HepG2 (cell line): Measurements from ENCODE around the gene ARID3C. TPM values are rescaled to one million over a fixed set of nuclear protein-coding genes. Genes with fewer than 3 reads are reported as not detected.
A peak's percentile ranks its signal among the peaks of the same experiment; 100 is the strongest.

Source experiments
- AFF4 ChIP-seq: sonication (generic); formaldehyde crosslinking; IDR thresholded peaks from 2 replicates; pipeline ENCODE4 v1.4.0; 2020; ENCODE audit warnings: missing genetic modification reagents
- CC2D1A ChIP-seq: sonication (generic); formaldehyde crosslinking; IDR thresholded peaks from 2 replicates; pipeline ENCODE4 v1.8.1; 2023; ENCODE audit warnings: mild to moderate bottlenecking, missing genetic modification reagents
- CREM ChIP-seq, 2 experiments: sonication (generic) in 1 of 2; formaldehyde crosslinking in 1 of 2; IDR thresholded peaks; 2 replicates each; pipeline versions ENCODE4 v1.4.0 to v1.6.1; 2016 to 2020; ENCODE audit warnings: antibody characterized with exemption in 1 of 2, mild to moderate bottlenecking in 1 of 2, missing genetic modification reagents in 1 of 2
- DPF2 ChIP-seq: sonication (generic); formaldehyde crosslinking; IDR thresholded peaks from 2 replicates; pipeline ENCODE4 v1.4.0; 2020; ENCODE audit warnings: mild to moderate bottlenecking, low read depth, missing genetic modification reagents, borderline replicate concordance
- RFX1 ChIP-seq: fragments of 450-650 bp; IDR thresholded peaks from 2 replicates; pipeline ENCODE4 v1.6.1; 2017
- SKIL ChIP-seq: sonication (generic); formaldehyde crosslinking; IDR thresholded peaks from 2 replicates; pipeline ENCODE4 v1.8.0; 2022; ENCODE audit warnings: missing genetic modification reagents, mild to moderate bottlenecking, moderate library complexity, borderline replicate concordance
- TEAD3 ChIP-seq: optimal IDR thresholded peaks from 2 replicates; pipeline ENCODE3; 2016; ENCODE audit warnings: borderline replicate concordance
- ZNF263 ChIP-seq: sonication (generic); formaldehyde crosslinking; IDR thresholded peaks from 2 replicates; pipeline ENCODE4 v1.4.0; 2020; ENCODE audit warnings: missing genetic modification reagents
- ZNF281 ChIP-seq: sonication (generic); formaldehyde crosslinking; IDR thresholded peaks from 2 replicates; pipeline ENCODE4 v1.4.0; 2020; ENCODE audit warnings: missing genetic modification reagents, borderline replicate concordance
- ZNF564 ChIP-seq: sonication (generic); formaldehyde crosslinking; IDR thresholded peaks from 2 replicates; pipeline ENCODE4 v1.8.1; 2023; ENCODE audit warnings: mild to moderate bottlenecking, missing genetic modification reagents
- ZNF570 ChIP-seq: sonication (generic); formaldehyde crosslinking; IDR thresholded peaks from 2 replicates; pipeline ENCODE4 v1.4.0; 2020; ENCODE audit warnings: mild to moderate bottlenecking, missing genetic modification reagents, borderline replicate concordance
- ZSCAN25 ChIP-seq: sonication (generic); formaldehyde crosslinking; IDR thresholded peaks from 2 replicates; pipeline ENCODE4 v1.8.0; 2022; ENCODE audit warnings: mild to moderate bottlenecking, missing genetic modification reagents
- polyA plus RNA-seq, 8 experiments: library from polyadenylated mRNA; depleted of rRNA in 3 of 8; stranded (reverse) in 7 of 8; unstranded in 1 of 8; fragments of >200 nt; fragmentation: Illumina TruSeq in 4 of 8; extraction: Trizol in 4 of 8; gene quantifications; 2 replicates each; pipeline versions ENCODE4 v1.2.1 to v1.2.3, GENCODE V29; 2011 to 2016; ENCODE audit warnings: low read depth in 4 of 8, missing spikeins in 1 of 8, mixed read lengths in 1 of 8; ENCODE audit not compliant: insufficient read depth in 1 of 8
- total RNA-seq, 5 experiments: library from RNA; depleted of rRNA; stranded (reverse); fragments of >200 nt; fragmentation: Illumina TruSeq; extraction: Trizol; gene quantifications; 2 replicates each; pipeline ENCODE4 v1.2.3, GENCODE V29; 2016; ENCODE audit warnings: low read depth in 1 of 5

Gene ARID3C
- total and polyA plus RNA-seq, 2 of the 13 experiments (the other 11 are each of a cell fraction or from before 2014, with no cell fraction given): not detected

- TF ChIP-seq ZNF263 (peak; percentile 93), ZNF570 (no peak), CC2D1A (no peak), DPF2 (CRISPR knock-in tag) (0 out of 2 replicates have a peak, but pooled peaks have one; percentile 14), SKIL (CRISPR knock-in tag) (no peak), TEAD3 (CRISPR knock-in tag) (peak; percentile 44), AFF4 (CRISPR knock-in tag) (no peak), ZNF281 (no peak), ZSCAN25 (peak; percentile 66; the same call in 1 of the 2 replicates), CREM (IDR thresholded peaks at IDR 0.05) (no peak), CREM (CRISPR knock-in tag; IDR thresholded peaks at IDR 0.05) (no peak), RFX1 (no peak), ZNF564 (no peak)
These were observed 1.7 kb upstream of the ARID3C start (continued) for GRCh38 chr9:34630402-34631154.
